Ishikawa (cell line): ENCODE measurements around the gene SMCR8.
A peak's percentile ranks its signal among the peaks of the same experiment; 100 is the strongest.

ENCODE experiments used
- CEBPB ChIP-seq: IDR thresholded peaks from 2 replicates; pipeline ENCODE4 v1.6.1; 2012
- CREB1 ChIP-seq: IDR thresholded peaks from 2 replicates; pipeline ENCODE4 v1.6.1; 2012; ENCODE audit warnings: low read depth
- EGR1 ChIP-seq: IDR thresholded peaks from 2 replicates; pipeline ENCODE4 v1.6.1; 2012
- EP300 ChIP-seq: IDR thresholded peaks from 2 replicates; pipeline ENCODE4 v1.6.1; 2012; ENCODE audit warnings: borderline replicate concordance
- FOXM1 ChIP-seq: IDR thresholded peaks from 2 replicates; pipeline ENCODE4 v1.6.1; 2012; ENCODE audit warnings: low read depth, borderline replicate concordance
- NFIC ChIP-seq: IDR thresholded peaks from 2 replicates; pipeline ENCODE4 v1.6.1; 2012
- RAD21 ChIP-seq: IDR thresholded peaks from 2 replicates; pipeline ENCODE4 v1.6.1; 2012; ENCODE audit warnings: low read depth
- TAF1 ChIP-seq: IDR thresholded peaks from 2 replicates; pipeline ENCODE4 v1.6.1; 2012; ENCODE audit warnings: low read depth, mild to moderate bottlenecking
- TCF12 ChIP-seq: IDR thresholded peaks from 2 replicates; pipeline ENCODE4 v1.6.1; 2012; ENCODE audit warnings: low read depth
- TEAD4 ChIP-seq: IDR thresholded peaks from 2 replicates; pipeline ENCODE4 v1.6.1; 2012
- YY1 ChIP-seq: IDR thresholded peaks from 2 replicates; pipeline ENCODE4 v1.6.1; 2012; ENCODE audit warnings: low read depth
- ZBTB7A ChIP-seq: IDR thresholded peaks from 2 replicates; pipeline ENCODE4 v1.6.1; 2012; ENCODE audit warnings: low read depth
- TF ChIP-seq, protein P1 (sequence below): IDR thresholded peaks from 2 replicates; pipeline ENCODE4 v1.6.1; 2012
- TF ChIP-seq, protein P2 (sequence below): IDR thresholded peaks from 2 replicates; pipeline ENCODE4 v1.6.1; 2012; ENCODE audit warnings: low read depth, mild to moderate bottlenecking
- TF ChIP-seq, protein P3 (sequence below): IDR thresholded peaks from 2 replicates; pipeline ENCODE4 v1.6.1; 2012

Gene SMCR8

DNA sequence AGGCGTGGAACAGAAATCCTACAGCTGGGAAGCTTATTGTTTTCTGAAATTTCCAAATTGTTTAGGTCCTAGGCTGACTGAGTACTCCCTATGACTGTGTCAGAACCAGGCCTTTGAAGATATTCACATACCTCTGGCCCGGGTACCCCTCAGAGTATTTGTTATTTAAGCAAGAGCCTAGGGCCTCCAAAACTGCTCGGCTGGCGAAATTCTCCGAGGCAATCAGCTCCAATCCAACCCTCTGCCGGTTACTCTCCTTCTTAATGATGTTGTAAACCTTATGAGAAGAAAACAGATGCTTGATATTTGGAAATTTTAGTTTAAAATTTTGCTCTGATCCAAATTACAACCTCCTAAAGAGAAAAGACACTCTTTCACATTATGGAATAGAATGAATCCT is 38.4 kb downstream of the SMCR8 start:
- TF ChIP-seq, protein P1, sequence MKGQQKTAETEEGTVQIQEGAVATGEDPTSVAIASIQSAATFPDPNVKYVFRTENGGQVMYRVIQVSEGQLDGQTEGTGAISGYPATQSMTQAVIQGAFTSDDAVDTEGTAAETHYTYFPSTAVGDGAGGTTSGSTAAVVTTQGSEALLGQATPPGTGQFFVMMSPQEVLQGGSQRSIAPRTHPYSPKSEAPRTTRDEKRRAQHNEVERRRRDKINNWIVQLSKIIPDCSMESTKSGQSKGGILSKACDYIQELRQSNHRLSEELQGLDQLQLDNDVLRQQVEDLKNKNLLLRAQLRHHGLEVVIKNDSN = no peak
- TF ChIP-seq CREB1 (no peak), ZBTB7A (no peak), CEBPB (no peak), EP300 (no peak), NFIC (no peak), YY1 (no peak), EGR1 (no peak), FOXM1 (no peak), RAD21 (no peak), TCF12 (no peak)
- TF ChIP-seq, protein P2, sequence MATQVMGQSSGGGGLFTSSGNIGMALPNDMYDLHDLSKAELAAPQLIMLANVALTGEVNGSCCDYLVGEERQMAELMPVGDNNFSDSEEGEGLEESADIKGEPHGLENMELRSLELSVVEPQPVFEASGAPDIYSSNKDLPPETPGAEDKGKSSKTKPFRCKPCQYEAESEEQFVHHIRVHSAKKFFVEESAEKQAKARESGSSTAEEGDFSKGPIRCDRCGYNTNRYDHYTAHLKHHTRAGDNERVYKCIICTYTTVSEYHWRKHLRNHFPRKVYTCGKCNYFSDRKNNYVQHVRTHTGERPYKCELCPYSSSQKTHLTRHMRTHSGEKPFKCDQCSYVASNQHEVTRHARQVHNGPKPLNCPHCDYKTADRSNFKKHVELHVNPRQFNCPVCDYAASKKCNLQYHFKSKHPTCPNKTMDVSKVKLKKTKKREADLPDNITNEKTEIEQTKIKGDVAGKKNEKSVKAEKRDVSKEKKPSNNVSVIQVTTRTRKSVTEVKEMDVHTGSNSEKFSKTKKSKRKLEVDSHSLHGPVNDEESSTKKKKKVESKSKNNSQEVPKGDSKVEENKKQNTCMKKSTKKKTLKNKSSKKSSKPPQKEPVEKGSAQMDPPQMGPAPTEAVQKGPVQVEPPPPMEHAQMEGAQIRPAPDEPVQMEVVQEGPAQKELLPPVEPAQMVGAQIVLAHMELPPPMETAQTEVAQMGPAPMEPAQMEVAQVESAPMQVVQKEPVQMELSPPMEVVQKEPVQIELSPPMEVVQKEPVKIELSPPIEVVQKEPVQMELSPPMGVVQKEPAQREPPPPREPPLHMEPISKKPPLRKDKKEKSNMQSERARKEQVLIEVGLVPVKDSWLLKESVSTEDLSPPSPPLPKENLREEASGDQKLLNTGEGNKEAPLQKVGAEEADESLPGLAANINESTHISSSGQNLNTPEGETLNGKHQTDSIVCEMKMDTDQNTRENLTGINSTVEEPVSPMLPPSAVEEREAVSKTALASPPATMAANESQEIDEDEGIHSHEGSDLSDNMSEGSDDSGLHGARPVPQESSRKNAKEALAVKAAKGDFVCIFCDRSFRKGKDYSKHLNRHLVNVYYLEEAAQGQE = no peak
- TF ChIP-seq, protein P3, sequence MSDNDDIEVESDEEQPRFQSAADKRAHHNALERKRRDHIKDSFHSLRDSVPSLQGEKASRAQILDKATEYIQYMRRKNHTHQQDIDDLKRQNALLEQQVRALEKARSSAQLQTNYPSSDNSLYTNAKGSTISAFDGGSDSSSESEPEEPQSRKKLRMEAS = no peak

DNA sequence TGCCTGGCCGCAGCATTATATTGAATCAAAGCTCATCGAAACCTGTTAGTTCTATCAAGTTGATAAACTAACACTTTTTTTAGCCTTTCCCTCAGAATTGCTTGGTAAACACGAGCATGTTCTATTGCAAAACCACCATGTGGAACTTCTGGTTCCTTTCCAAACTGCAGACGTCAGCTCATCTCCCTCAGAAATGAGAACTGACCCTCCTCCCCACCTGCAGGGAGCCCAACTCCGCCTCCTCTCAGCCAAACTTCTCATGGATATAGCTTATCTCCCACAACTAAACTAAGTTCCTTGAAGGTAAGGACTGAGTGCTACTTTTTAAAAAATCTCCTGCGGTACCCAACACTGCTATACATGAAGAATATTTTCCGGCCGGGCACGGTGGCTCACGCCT is 41.5 kb downstream of the SMCR8 start:
- TF ChIP-seq, protein P3 = 0 out of 2 replicates have a peak, but pooled peaks have one; percentile 23
- no peak for TF ChIP-seq TEAD4
- TF ChIP-seq CEBPB = peak; percentile 60
- no peak for TF ChIP-seq TCF12
- TF ChIP-seq, protein P2 = no peak

DNA sequence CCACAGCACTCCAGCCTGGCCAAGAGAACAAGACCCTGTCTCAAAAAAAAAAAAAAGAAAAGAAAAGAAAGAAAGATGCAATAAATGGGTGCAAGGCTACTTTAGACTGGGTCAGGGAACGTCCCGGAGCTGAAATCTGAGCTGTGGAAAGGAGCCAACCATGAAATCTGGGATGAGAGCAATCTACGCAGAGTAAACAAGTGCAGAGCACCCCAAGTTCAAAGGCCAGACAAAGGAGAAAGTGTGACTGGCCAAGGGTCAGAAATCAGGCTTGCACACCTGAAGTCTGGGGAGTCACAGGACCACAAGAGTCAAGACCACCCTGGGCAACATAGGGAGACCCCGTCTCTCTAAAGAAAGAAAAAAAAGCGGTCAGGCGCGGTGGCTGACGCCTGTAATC is 45.4 kb downstream of the SMCR8 start:
- TF ChIP-seq RAD21 = no peak

DNA sequence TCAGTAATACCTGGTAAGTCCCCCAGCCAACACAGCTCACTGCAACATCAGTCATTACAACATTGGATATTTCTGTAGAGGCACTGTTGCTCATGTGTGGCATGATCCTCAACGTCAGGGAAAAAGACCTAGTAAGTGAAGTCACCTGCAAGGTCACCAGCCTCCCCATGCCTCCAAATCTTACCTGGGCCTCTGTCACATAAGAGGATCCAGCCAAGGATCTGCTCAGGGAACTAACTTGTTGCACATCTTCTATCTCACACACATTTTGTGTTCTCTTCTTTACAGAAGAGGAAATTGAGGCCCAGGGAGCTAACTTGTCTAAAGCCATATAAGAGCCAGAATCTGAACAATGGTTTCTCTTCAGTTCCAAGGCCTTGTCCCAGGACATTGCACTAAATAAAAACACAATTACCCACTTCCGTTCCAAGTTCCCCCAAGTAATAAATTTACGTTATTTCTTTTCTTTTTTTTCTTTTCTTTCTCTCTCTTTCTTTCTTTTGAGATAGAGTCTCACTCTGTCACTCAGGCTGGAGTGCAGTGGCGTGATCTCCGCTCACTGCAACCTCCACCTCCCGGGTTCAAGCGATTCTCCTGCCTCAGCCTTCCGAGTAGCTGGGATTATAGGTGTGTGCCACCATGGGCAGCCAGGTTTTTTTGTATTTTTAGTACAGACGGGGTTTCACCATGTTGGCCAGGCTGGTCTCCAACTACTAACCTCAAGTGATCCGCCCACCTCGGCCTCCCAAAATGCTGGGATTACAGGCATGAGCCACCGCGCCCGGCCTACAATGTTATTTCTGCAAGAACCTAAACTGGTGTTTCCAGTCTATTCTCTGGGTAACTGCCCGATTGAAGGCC is 47.0 kb downstream of the SMCR8 start:
- TF ChIP-seq, protein P2 = no peak
- TF ChIP-seq FOXM1 (no peak), CEBPB (no peak), EP300 (0 out of 2 replicates have a peak, but pooled peaks have one; percentile 67), TAF1 (no peak), RAD21 (no peak)
- TF ChIP-seq, protein P3 = no peak

DNA sequence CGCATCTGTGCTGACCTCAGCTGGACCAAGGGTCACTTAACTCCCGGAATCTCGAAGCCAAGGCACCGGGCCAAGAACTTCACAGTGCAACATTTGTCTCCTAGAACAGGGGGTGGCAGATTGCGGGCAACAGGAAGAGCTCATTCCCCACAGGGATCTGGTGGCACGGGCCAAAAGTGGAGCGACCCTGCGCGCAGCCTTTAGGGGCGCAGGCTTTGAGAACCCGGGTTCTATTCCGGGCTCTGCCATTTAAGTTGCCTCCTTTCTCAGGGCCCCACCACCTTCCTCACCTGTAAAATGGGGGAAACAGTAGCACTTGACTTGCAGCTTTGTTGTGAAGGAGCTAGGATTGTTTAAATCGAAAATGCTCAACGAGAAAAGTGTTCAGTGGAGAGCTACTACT is 47.6 kb downstream of the SMCR8 start:
- no peak for TF ChIP-seq TAF1
- no peak for TF ChIP-seq RAD21
- peak; percentile 88 for TF ChIP-seq TEAD4
- TF ChIP-seq, protein P2 = no peak
- peak; percentile 81; the same call in 1 of the 2 replicates for TF ChIP-seq TCF12
- TF ChIP-seq ZBTB7A = no peak
- TF ChIP-seq CREB1 = no peak
- TF ChIP-seq FOXM1 = no peak
- TF ChIP-seq, protein P1 = no peak
- no peak for TF ChIP-seq EGR1
- no peak; the same call in 1 of the 2 replicates for TF ChIP-seq EP300
- peak; percentile 95 for TF ChIP-seq NFIC
- TF ChIP-seq, protein P3 = no peak
- no peak for TF ChIP-seq YY1
- no peak for TF ChIP-seq CEBPB
